ENCODE results near the gene ILF2.

The ILF2 gene

GRCh38 chr1:153626477-153626903, 44.3 kb downstream of the ILF2 start:
- no peak for DNase-seq

- DNase-seq, result no peak
These were observed 45.7 kb downstream of the ILF2 start for GRCh38 chr1:153624965-153625611.

GRCh38 chr1:153623101-153623500, 47.7 kb downstream of the ILF2 start:
- no peak for DNase-seq

- no peak for DNase-seq
These were observed 51.6 kb downstream of the ILF2 start for GRCh38 chr1:153619171-153619570.

- peak; percentile 79 for DNase-seq
These were observed 53.1 kb downstream of the ILF2 start for GRCh38 chr1:153617663-153618062.

- no peak for DNase-seq
These were observed 53.9 kb downstream of the ILF2 start for GRCh38 chr1:153616917-153617311.

- peak; percentile 82 for DNase-seq
These were observed 54.5 kb downstream of the ILF2 start, which contains the start of gene S100A14 for GRCh38 chr1:153616144-153616916. Gene S100A14, minus strand, starts transcription at chr1:153616325. Its CDS starts 467 bp downstream, at chr1:153615858.

GRCh38 chr1:153615406-153615805, 55.4 kb downstream of the ILF2 start:
- no peak for DNase-seq

GRCh38 chr1:153614906-153615305, 55.9 kb downstream of the ILF2 start:
- no peak for DNase-seq

- no peak for DNase-seq
These were observed 56.4 kb downstream of the ILF2 start for GRCh38 chr1:153614189-153614900.

GRCh38 chr1:153613406-153613805, 57.4 kb downstream of the ILF2 start:
- no peak for DNase-seq

- no peak for DNase-seq
These were observed 58.0 kb downstream of the ILF2 start, which contains the start of gene S100A16 for GRCh38 chr1:153612755-153613331. Gene S100A16, minus strand, starts transcription at chr1:153613137. Its CDS starts 4,986 bp downstream, at chr1:153608151.

- no peak for DNase-seq
These were observed 58.6 kb downstream of the ILF2 start for GRCh38 chr1:153612111-153612754.
